Non-pigmented ciliary epithelial cell (primary cell): Measurements from ENCODE around the gene XYLT1.
A peak's percentile ranks its signal among the peaks of the same experiment; 100 is the strongest.
"Not testable (repeated sequence)": the region's sequence is repeated elsewhere in the genome, so short reads cannot be mapped to it uniquely, and the experiment has no call there.

ENCODE experiments used
- DNase-seq: peaks from one replicate; pipeline ENCODE4 v3.0.0-alpha.2; 2010; ENCODE audit warnings: low read depth

XYLT1 gene

DNA sequence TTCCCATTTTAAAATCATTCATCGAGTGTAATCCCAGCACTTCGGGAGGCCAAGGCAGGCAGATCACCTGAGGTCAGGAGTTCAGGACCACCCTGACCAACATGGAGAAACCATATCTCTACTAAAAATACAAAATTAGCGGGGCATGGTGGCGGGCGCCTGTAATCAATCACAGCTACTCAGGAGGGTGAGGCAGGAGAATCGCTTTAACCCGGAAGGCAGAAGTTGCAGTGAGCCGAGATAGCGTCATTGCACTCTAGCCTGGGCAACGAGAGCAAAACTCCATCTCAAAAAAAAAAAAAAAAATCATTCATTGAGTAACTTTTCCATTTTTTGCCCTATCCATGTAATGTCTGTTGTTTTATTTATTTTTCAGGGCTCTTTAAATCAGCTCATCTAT is 135.4 kb downstream of the XYLT1 start:
- DNase-seq = not testable (repeated sequence)

- DNase-seq = no peak
These were observed 136.7 kb downstream of the XYLT1 start for GRCh38 chr16:17334096-17334495.

GRCh38 chr16:17333229-17333628 is 137.5 kb downstream of the XYLT1 start:
- no peak for DNase-seq

GRCh38 chr16:17331991-17332390 is 138.8 kb downstream of the XYLT1 start:
- DNase-seq = no peak

- no peak for DNase-seq
These were observed 139.6 kb downstream of the XYLT1 start for GRCh38 chr16:17331071-17331607.

DNA sequence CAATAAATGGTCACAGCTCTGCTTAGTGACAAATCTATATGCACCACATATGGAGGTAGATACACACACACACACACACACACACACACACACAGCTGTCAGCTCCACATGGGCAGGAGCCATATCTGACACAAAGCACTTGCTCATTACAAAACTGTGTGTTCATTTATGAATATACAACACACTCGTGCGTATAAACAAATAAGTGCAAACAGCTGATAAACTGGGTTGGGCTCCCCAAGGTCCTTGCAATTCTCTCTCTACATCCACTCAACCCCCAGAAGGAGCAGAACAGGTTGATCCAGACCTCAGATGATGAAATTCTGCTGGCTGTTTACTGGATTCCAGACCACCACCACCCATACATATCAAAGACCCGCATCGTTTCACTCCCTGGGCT is 140.7 kb downstream of the XYLT1 start:
- DNase-seq = no peak

DNA sequence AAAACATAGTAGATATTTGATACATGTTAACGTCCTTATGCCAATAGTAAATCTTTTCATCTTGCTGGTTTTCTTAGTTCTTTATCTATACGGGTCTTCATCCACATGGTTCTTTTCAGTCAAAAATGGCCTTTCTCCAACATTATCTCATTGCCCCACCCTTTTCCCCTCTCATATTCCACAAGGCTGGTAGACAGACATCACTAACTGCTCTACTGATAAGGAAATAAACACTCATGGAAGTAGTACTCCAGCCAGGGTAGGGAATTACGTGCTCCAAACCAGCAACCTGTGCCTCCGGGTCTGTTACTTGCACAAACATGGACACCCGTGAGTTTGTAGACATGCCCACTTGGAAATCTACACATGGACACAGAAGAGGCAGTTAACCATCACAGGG is 141.4 kb downstream of the XYLT1 start:
- no peak for DNase-seq

DNA sequence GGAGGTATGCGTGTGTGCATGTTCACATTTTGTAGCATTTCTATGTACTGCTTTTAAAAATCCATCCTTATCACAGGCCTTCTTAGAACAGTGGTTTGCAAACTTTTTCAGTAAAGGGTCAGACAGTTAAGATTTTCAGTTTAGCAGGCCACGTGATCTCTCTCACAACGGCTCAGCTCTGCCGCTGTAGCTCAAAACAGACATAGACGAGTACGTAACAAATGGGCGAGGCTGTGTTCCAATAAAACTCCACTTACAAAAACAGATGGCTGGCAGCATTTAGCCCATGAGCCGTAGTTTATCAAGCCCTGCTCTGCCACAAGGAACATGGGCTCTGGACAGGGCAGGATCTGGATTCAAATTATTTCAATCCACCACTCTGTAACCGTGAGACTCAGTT is 141.8 kb downstream of the XYLT1 start:
- DNase-seq = no peak

GRCh38 chr16:17327664-17328335 is 143.0 kb downstream of the XYLT1 start:
- no peak for DNase-seq

- DNase-seq = no peak
These were observed 145.2 kb downstream of the XYLT1 start for GRCh38 chr16:17325476-17326143.

GRCh38 chr16:17324451-17324850 is 146.3 kb downstream of the XYLT1 start:
- DNase-seq = no peak

DNA sequence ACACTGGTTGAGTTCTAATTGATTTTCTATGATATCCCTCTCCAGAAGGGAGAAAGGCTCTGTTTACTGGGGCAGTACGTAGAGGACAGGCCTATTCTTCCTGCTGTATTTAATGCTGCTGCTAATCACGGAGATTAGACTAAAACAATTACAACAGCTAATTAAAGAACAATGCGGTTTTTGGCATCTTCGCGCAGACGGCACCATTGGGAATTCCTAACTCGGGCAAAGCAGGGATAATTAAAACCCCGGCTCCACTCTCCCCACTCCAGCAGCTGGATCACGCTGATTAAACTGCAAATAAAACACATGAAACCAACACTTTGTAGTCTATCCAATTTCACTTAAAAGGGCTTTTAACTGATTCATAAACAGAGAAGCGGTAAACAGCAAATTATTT is 147.6 kb downstream of the XYLT1 start:
- DNase-seq = no peak

DNA sequence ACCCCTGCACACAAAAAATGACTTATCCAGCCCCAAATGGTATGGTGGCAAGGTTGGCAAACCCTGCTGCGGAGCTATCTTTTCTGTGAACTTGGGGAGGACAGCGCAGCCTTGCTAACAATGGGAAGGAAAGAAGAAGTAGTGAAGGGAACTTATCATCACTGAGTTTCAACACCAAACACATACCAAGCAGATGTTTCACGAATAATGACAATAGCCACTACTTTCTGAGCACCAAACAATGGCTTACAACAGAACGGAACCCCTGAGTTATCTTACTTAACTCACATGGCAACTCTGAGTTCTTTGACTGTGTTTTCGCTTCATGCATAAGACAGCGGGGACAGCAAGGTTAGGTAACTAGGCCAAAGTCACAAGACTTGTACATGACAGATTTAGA is 148.9 kb downstream of the XYLT1 start:
- no peak for DNase-seq

GRCh38 chr16:17320009-17320408 is 150.8 kb downstream of the XYLT1 start:
- DNase-seq = no peak

DNA sequence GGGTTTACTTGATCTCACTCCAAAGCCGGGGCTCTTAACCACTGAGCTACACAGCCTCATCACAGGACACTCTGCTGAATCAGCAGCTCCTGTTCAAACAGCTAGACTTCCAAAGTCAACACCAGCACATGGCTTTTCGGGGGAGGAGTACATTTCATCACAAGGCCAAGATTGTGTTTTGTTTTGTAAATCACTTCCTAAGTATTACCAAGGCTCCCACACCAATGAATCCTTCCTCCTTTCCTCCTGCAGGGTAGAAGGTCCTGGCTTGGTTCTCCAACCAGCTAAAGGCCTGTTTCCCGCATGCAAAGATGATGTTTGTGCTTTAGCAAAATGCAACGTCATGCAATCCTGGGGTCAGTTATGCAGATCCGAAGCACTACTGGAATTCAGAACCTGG is 152.5 kb downstream of the XYLT1 start:
- DNase-seq = peak; percentile 3

DNA sequence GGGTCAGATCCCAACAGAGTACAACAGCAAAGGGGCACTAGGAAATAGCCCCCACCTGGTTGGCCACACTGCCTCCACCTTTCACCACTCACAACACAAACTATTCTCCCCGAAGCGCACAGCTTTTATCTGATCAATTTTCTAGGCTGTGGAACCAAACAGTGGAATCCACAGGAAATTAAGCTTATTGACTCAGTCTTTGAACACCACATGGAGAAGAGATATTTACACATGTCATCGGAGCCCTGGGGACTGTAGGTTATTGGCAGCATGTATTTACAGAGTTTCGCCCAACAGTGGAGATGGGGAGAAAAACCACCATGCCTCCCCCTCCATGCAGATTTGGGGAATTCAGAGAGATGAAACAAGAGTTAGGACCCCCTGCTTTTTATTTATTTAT is 154.8 kb downstream of the XYLT1 start:
- DNase-seq = no peak

DNA sequence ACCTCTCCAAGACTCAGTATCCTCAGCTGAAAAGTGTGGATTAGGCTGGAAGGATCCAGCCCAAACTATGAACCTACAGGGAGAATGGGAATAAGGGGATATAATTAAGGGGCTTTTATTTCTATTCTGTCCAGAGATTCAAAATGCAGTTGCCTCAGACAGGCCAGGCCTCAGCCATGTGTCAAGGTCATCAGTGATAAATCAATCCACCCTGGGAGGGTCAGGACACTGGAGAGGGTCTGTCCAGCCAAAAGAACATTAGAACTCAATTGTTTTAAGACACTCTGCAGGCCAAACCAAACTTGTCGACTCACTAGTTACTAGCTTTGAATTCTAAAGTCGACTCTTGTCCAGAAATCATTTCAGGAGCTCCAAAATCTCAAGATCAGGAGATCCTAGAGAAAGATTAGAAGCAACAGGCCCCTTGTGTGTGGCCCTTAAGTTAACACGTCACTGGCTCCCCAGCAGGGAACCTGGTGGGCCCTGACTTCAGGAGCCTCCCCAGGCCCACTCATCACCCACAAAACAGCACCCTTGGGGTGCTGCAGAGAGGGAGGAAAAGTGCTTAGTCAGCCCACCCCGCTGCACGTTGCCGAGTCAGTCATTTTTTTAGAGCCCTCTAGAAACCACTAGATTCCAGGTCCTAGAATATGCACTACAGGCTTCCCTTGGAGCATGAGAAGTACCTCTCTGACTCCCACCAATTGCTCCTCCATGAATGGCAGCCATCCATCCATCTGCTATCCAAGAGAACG is 156.8 kb downstream of the XYLT1 start:
- DNase-seq = no peak

DNA sequence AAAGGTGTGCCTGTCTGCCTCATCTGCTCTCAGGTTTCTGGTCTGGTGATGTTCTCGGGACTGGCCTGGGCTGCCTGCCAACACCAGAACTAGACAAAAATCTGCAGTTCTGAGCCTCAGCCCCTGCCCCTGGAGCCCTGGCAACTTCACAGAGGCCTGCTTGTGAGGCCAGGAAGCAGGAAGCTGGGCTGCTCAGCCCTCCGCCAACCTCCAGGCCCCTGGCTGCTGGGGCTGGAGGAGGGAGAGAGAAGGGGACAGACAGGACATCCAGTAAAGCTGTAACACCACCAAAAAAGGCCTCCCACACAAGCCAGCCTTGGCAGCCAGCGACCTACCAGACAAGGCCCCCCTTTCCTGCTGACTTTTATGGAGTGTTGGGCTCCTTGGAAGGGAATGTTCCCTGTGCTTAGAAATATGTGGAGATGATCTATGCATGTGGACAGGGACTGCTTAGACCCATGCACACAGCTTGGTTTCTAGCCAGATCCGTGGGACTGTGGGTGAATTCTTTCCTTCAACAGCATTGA is 157.6 kb downstream of the XYLT1 start:
- DNase-seq = no peak

GRCh38 chr16:17312094-17312710 is 158.6 kb downstream of the XYLT1 start:
- no peak for DNase-seq

- no peak for DNase-seq
These were observed 159.2 kb downstream of the XYLT1 start for GRCh38 chr16:17311333-17312093.

DNA sequence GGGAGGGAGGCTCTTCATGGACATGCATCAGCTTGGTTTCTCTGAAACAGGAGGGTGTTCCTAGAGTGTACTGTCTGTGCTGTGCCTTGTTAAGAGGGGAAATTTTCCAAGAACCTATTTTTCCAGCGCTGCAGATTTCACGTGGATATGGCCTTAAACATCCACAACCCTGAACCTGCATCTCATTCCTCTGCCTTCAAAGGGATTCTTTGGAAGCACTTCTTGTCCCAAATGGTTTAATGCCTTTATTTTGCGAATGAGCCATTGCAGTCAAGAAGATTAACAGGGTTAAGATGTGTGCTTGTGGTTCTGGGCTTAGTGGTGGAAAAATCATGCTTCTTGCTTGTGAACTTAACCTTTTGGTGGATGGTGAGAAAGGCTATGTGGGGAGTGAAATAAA is 161.2 kb downstream of the XYLT1 start:
- DNase-seq = no peak

DNA sequence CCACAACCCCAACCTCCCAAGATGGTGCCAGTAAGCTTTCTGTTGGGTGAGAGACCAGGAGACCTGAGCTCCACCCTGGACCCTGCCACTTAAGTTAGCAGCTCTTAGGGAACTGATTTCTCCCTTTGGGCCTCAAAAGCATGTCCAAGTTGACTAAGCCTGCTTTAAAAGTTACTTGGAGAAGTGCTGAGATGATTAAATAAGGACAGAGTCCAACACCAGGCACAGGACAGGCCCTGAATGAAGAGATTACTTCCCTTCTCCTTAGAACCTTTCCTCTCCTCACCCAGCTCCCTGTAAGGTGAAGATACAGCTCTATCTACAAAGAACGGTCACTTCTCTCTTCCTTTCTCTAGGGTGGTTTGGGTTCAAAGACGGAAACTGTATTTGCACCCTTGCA is 162.6 kb downstream of the XYLT1 start:
- DNase-seq = no peak
